NCI-H1092 treated with DMSO at 0.1 percent for 48 hours (cell line): ENCODE results near the gene CCDC88C.

Source experiments
- DNase-seq: peaks from one replicate; lab custom pipeline; 2025; lab: John Stamatoyannopoulos, UW

The CCDC88C gene

GRCh38 chr14:91399868-91400640 lies 17.6 kb downstream of the CCDC88C start:
- DNase-seq = no peak

GRCh38 chr14:91398707-91399106 lies 18.9 kb downstream of the CCDC88C start:
- DNase-seq = peak; percentile 11

- DNase-seq = no peak
These were observed 19.5 kb downstream of the CCDC88C start for GRCh38 chr14:91397965-91398591.

- peak; percentile 30 for DNase-seq
These were observed 20.4 kb downstream of the CCDC88C start for GRCh38 chr14:91396959-91397815.

GRCh38 chr14:91396013-91396660 lies 21.5 kb downstream of the CCDC88C start:
- no peak for DNase-seq

- no peak for DNase-seq
These were observed 22.2 kb downstream of the CCDC88C start for GRCh38 chr14:91395466-91395865.

GRCh38 chr14:91394105-91395081 lies 23.2 kb downstream of the CCDC88C start:
- no peak for DNase-seq

GRCh38 chr14:91392623-91393303 lies 24.9 kb downstream of the CCDC88C start:
- no peak for DNase-seq

GRCh38 chr14:91390165-91390778 lies 27.3 kb downstream of the CCDC88C start:
- DNase-seq = peak; percentile 20

- DNase-seq = no peak
These were observed 28.5 kb downstream of the CCDC88C start for GRCh38 chr14:91389150-91389549.

- no peak for DNase-seq
These were observed 29.1 kb downstream of the CCDC88C start for GRCh38 chr14:91388551-91388975.

- DNase-seq = no peak
These were observed 29.7 kb downstream of the CCDC88C start for GRCh38 chr14:91387951-91388381.

- peak; percentile 78 for DNase-seq
These were observed 30.3 kb downstream of the CCDC88C start for GRCh38 chr14:91387169-91387835.

GRCh38 chr14:91385697-91386096 lies 31.9 kb downstream of the CCDC88C start:
- DNase-seq = no peak

- no peak for DNase-seq
These were observed 32.4 kb downstream of the CCDC88C start for GRCh38 chr14:91385224-91385623.

- peak; percentile 16 for DNase-seq
These were observed 34.2 kb downstream of the CCDC88C start for GRCh38 chr14:91383439-91383838.

GRCh38 chr14:91381801-91382670 lies 35.6 kb downstream of the CCDC88C start:
- DNase-seq = no peak
